Ishikawa (cell line): ENCODE results near the gene FGF18.

Experiments
- CREB1 ChIP-seq: IDR thresholded peaks from 2 replicates; pipeline ENCODE4 v1.6.1; 2012; ENCODE audit warnings: low read depth
- TAF1 ChIP-seq: IDR thresholded peaks from 2 replicates; pipeline ENCODE4 v1.6.1; 2012; ENCODE audit warnings: low read depth, mild to moderate bottlenecking

DNA sequence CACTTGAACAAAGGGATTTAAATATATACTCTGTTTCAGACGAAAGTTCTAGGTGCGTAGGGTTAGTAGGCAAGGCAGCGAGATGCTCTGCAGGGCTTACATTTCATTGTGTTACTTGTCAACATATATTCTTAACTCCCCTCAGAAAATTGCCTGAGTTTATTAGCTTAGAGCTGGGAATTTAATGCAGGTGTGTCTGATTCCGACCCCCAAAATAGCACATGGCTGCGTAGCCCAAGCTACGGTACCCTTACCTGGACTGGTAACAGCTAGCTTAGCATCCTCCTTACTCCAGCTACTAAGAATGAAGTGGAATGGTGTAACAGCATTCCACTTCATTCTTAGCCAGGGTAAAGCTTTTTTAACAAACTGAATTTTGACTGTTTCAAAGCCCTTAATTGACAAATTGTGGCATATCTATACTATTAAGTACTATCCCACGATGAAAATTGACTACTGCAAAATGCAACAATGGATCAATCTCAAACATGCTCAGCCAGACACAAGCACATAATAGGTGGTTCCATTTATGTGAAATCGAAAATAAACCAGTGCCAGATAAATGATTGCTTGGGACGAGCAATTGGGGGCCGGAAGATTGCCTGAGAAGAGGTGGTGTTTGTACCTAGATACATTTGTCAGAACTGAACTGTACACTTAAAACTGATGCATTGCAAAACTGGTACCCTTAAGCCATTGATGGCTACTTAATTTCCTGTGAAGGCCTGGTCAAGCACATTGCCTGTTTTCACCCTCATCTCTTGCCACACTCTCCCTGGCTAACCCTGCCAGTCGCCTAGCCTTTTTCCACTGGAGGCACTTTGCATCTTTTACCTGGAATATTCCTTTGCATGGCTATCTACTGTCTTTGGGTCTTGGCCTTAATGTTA is 3.0 kb upstream of the FGF18 start:
- TF ChIP-seq TAF1 (no peak), CREB1 (no peak)
